ENCODE data around the gene SLIT1.

SLIT1 gene

GRCh38 chr10:97079448-97079847 is 106.3 kb downstream of the SLIT1 start:
- no peaks in the 10 kb centered on the region for H3K36me3 ChIP-seq (ENCODE audit: control insufficient read depth, insufficient read depth, low read length)

GRCh38 chr10:97078938-97079445 is 106.8 kb downstream of the SLIT1 start:
- H3K4me1 ChIP-seq: no peaks in the 10 kb centered on the region
- H3K9ac ChIP-seq: no peak overlapping the region
- H3K9me3 ChIP-seq (ENCODE audit: control insufficient read depth, low read length): no peaks in the 10 kb centered on the region
- no peaks in the 10 kb centered on the region for H3K36me3 ChIP-seq (ENCODE audit: control insufficient read depth, insufficient read depth, low read length)
- no peak overlapping the region for H3K4me2 ChIP-seq (ENCODE audit: low read length)
- no peaks in the 10 kb centered on the region for H3K79me2 ChIP-seq
- no peak overlapping the region for H2AFZ ChIP-seq
- H3K27me3 ChIP-seq (ENCODE audit: control insufficient read depth, insufficient read depth, low read length): no peaks in the 10 kb centered on the region
- TF ChIP-seq CTCF (IDR thresholded peaks at IDR 0.05): no peak
- H3K4me3 ChIP-seq (ENCODE audit: low read depth, low read length): no peak overlapping the region
- H3K27ac ChIP-seq: no peak overlapping the region

More at GRCh38 chr10:97079448-97079847, 106.3 kb downstream of the SLIT1 start:
- no peak for TF ChIP-seq CTCF (IDR thresholded peaks at IDR 0.05)
- no peaks in the 10 kb centered on the region for H3K27me3 ChIP-seq (ENCODE audit: control insufficient read depth, insufficient read depth, low read length)
- H3K27ac ChIP-seq: no peak overlapping the region
- H3K9ac ChIP-seq: no peak overlapping the region
- H3K4me3 ChIP-seq (ENCODE audit: low read depth, low read length): no peak overlapping the region
- no peak overlapping the region for H3K4me2 ChIP-seq (ENCODE audit: low read length)
- no peaks in the 10 kb centered on the region for H3K9me3 ChIP-seq (ENCODE audit: control insufficient read depth, low read length)
- H3K79me2 ChIP-seq: no peaks in the 10 kb centered on the region
- H3K4me1 ChIP-seq: no peaks in the 10 kb centered on the region
- no peak overlapping the region for H2AFZ ChIP-seq

GRCh38 chr10:97078261-97078937 is 107.4 kb downstream of the SLIT1 start:
- H3K27me3 ChIP-seq (ENCODE audit: control insufficient read depth, insufficient read depth, low read length): no peaks in the 10 kb centered on the region

GRCh38 chr10:97076781-97077180 is 109.0 kb downstream of the SLIT1 start:
- H3K4me3 ChIP-seq (ENCODE audit: low read depth, low read length): no peak overlapping the region
- no peak overlapping the region for H3K4me2 ChIP-seq (ENCODE audit: low read length)
- no peaks in the 10 kb centered on the region for H3K79me2 ChIP-seq
- H3K4me1 ChIP-seq: no peaks in the 10 kb centered on the region
- H3K36me3 ChIP-seq (ENCODE audit: control insufficient read depth, insufficient read depth, low read length): no peaks in the 10 kb centered on the region
- no peak for TF ChIP-seq CTCF (IDR thresholded peaks at IDR 0.05)
- H3K9me3 ChIP-seq (ENCODE audit: control insufficient read depth, low read length): no peaks in the 10 kb centered on the region
- H3K27me3 ChIP-seq (ENCODE audit: control insufficient read depth, insufficient read depth, low read length): no peaks in the 10 kb centered on the region
- no peak overlapping the region for H3K27ac ChIP-seq
- no peak overlapping the region for H3K9ac ChIP-seq
- H2AFZ ChIP-seq: no peak overlapping the region

More at GRCh38 chr10:97078261-97078937, 107.4 kb downstream of the SLIT1 start:
- Histone ChIP-seq H3K36me3 (ENCODE audit: control insufficient read depth, insufficient read depth, low read length) (no peaks in the 10 kb centered on the region), H2AFZ (no peak overlapping the region), H3K9me3 (ENCODE audit: control insufficient read depth, low read length) (no peaks in the 10 kb centered on the region), H3K79me2 (no peaks in the 10 kb centered on the region), H3K4me3 (ENCODE audit: low read depth, low read length) (no peak overlapping the region), H3K4me2 (ENCODE audit: low read length) (no peak overlapping the region), H3K4me1 (no peaks in the 10 kb centered on the region), H3K27ac (no peak overlapping the region), H3K9ac (no peak overlapping the region)
- TF ChIP-seq CTCF (IDR thresholded peaks at IDR 0.05): no peak
